CD4-positive, alpha-beta T cell treated with Interleukin-10 for 1 hour (primary cell): Measurements from ENCODE around the gene BDKRB1.

ENCODE experiments used
- DNase-seq: peaks from one replicate; pipeline ENCODE4 v3.0.0-alpha.2; 2020

Gene BDKRB1

GRCh38 chr14:96285667-96286066, 29.7 kb downstream of the BDKRB1 start:
- no peak for DNase-seq

GRCh38 chr14:96286251-96286650, 30.2 kb downstream of the BDKRB1 start:
- no peak for DNase-seq

DNA sequence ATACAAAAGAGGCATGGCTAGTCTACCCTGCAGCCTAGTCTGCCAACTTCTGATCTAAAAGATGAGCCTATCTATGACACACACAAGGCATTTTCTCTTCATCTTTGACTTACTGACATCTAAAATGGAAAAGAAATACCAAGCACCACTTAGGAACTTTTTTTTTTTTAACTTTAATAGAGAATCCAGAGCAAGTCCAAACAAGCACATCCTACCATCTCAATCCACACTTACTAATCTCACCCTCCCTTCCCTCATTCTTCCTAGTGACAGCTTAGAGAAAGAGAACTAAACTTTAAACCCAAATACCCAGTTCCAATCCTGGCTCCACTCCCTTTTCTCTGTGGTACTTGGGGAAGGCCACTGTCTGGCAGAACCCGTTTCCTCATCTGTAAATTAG, 31.8 kb downstream of the BDKRB1 start:
- DNase-seq, result no peak

DNA sequence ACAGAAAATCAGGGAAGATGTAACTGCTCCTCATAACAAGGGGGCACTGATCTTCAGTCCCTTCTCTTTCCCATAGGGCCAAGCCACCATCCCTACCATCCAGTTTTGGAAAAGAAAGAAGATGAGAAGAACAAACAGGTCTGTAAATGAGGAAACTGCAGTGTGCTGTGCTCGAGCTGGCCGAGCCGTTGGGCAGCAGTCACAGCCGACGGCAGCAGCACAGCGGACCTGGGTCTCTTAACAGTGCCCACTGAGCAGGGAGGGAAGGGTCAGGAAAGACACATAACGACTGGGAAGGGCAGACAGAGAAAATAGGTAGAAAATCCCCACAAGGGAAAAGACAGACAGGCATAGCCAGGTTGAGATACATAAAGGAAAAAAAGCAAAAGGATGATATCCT, 38.2 kb downstream of the BDKRB1 start:
- no peak for DNase-seq

DNA sequence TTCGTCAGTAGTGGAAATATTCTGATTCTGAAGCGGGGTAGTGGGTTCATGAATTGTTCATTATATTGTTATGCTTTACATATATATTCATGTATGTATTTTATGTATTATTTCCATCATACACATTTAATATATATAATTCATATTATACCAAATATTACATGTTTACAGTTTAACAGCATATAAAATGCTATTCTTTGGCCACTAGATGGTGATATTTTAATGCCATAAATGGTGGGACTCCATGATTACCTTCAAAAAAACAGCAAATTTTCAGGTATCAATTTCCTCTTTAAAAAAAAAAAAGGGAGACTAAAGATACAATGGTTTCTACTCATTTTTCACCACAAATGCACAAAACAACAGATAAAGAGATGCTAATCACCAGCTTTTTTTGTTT, 41.0 kb downstream of the BDKRB1 start:
- peak; percentile 36 for DNase-seq

DNA sequence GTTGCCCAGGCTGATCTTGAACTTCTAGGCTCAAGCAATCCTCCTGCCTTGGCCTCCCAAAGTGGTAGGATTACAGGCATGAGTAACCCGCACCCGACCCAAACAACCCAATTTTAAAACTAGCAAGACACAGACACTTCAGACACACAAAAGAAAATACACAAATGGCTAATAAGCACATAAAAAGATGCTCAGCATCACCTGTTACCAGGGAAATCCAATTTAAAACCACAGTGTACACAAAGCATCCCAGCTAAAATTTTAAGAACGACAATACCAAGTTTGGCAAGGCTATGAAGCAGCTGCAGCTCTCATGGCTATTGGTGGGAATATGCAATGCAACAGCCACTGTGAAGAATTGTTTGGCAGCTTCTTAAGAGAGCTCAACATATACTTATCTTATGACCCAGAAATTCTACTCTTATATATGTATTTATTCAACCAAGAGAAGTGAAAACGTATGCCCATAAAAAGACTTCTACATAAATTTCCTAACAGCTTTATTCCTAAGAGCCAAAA, 42.0 kb downstream of the BDKRB1 start:
- DNase-seq, result no peak

GRCh38 chr14:96299441-96299840, 43.4 kb downstream of the BDKRB1 start:
- no peak for DNase-seq

- no peak for DNase-seq
These were observed 48.0 kb downstream of the BDKRB1 start for GRCh38 chr14:96303981-96304380.

GRCh38 chr14:96304956-96305355, 48.9 kb downstream of the BDKRB1 start:
- no peak for DNase-seq

DNA sequence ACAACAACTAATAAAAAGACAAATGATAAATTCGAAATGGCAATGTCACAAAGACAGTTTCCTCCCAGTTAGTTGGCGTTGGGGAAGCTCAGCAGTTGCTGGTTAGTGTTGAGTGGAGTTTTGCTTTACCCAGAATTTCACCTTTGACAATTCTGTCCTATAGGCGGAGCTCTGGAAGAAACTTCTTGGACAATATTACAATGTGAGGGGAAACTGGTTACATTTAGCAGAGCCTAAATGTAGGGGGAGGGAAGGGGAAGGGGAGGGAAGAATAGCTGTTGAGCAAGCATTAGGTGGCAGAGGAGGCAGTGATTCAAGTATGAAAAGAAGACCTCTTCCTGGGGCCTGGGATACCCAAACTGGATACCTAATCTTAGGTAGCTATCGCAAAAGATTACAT, 51.4 kb downstream of the BDKRB1 start:
- no peak for DNase-seq

GRCh38 chr14:96309133-96309895, 53.3 kb downstream of the BDKRB1 start:
- no peak for DNase-seq

GRCh38 chr14:96309896-96310330, 53.9 kb downstream of the BDKRB1 start:
- no peak for DNase-seq

DNA sequence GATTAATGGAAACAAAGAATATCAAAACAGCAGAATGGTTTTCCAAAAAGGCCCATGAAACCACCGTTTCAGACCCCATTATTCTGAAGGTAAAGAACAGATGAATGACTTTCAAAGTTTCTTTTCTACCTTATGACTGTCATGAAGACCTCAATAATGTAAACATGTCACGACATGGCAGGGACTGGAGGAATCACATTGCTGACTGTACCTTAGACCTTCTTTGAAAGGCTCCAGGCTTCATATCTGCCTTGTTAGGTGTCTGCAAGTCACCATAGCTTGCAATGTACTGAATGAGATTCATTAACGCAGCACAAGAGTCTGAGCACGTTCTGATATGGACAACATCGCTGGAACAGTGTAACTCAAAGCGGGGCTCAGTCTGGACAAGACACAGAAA, 54.9 kb downstream of the BDKRB1 start:
- no peak for DNase-seq
